IPS-18c (cell line): Measurements from ENCODE around the gene SMG9.
"Not testable (repeated sequence)": the region's sequence is repeated elsewhere in the genome, so short reads cannot be mapped to it uniquely, and the experiment has no call there.

Experiments used
- H3K4me3 ChIP-seq: 2 replicates; pipeline ENCODE4 v1.7.0; 2013; ENCODE audit warnings: low read depth, mild to moderate bottlenecking, low read length, moderate library complexity; ENCODE audit not compliant: insufficient read depth
- H3K9me3 ChIP-seq: one replicate; pipeline ENCODE4 v1.6.1; 2013; ENCODE audit warnings: mild to moderate bottlenecking, low read length, moderate library complexity; ENCODE audit not compliant: control insufficient read depth, insufficient read depth

Gene SMG9

DNA sequence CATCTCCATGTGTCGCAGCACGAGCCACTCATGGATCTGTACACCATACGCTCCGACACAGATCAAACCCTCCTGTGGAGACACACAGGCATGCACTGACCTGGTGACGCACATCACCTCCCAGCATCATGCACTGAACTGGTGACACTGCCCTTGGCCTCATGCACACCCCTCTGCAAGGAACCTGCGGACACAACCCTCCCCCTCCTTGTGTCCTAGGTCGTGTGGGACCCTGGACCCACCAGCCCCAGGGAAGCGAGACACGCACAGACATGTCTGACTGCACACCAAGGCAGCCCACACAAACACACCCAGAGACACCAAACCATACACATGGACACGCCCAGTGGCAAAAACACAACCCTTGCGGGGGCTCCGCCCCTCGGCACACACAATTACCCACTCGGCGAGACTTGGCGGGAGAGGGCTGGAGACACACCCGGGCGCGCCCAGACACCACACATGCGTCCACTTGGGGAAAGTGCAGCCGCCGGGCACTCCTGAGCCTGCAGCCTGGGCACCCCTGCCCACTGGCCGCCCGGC, 28.0 kb upstream of the SMG9 start:
- Histone ChIP-seq H3K4me3 (no peak overlapping the region), H3K9me3 (no peaks in the 10 kb centered on the region)

DNA sequence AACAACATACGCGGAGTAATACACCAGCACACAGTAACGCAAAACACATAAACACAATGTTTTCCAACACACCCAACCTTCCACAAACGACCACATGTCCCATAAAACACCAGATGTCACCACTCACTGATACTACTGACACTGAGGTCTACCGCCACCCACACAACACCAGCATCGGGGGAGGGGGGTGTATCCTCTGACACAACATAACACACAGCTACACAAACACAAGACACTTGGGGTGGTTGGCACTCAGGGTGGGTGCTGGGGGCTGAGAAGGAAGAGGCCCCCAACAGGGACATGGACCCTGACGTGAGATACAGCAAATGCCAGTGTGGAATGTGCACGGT, 27.5 kb upstream of the SMG9 start:
- H3K9me3 ChIP-seq: no peaks in the 10 kb centered on the region

DNA sequence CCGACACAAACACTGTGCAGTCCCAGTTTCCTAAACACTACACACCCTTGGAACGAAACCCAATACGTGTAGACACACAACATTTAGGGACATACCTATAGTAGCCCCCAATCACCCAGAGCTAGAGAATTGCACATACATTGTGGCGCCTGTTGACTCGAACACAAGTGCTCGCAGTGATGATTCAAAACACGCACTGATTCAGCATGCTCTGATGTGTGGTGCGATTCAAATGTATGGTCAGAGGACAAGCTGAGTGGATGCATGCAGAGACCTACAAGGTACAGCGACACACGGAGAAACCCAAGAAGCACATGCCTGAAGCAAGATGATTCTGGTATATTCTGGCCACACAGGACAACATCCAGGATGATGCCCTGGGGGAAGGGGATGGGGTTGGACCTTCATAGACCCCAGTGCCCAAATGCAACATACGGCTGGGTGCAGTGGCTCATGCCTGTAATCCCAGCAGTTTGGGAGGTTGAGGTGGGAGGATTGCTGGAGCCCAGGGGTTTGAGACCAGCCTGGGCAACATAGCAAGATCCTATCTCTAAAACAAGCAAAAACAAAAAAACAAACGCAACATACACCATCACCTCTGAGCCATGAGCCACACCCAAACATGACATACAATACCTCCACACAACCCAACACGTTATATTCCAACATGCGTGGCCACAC, 27.0 kb upstream of the SMG9 start:
- Histone ChIP-seq H3K4me3 (no peak overlapping the region), H3K9me3 (no peaks in the 10 kb centered on the region)

More for the DNA sequence above, 27.5 kb upstream of the SMG9 start:
- H3K4me3 ChIP-seq: no peak overlapping the region

DNA sequence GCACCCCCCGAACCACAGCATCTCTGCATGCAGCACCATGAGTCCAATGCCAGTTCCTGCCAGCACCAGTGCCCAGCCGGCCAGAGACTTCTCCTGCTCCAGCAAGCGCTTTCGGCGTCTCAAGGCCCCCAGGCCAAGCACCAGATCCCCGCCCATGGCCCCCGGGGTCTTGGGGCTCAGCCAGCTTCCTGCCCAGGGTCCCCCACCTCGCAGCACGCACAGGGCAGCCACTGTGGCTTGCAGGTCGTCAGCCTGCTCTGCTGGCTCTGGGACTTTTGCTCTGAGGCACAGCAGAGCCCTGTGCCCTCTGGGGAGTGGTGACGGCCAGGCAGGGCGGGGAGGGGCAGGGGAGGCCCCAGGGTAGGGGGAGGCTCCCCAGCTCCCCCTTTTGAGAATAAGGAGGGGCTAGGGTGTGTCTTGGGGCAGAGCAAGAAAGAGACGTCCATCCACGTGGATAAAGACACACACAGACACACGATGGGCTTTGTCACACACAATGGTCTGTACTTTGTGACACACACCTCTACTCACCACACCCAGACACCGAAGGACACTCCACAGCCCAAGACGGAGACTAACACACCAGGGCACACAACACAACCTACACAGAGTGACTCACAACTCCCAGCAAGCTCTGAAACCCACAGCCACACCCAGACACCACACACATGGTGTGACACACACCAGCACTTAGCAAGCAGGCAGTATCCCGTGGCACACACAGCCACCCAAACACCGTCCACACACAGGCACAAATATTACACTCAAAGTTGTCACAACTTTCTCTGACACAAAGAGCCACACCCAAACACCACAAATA, 26.2 kb upstream of the SMG9 start, which contains the start of gene KCNN4:
Gene KCNN4, minus strand, starts transcription at position 268 of the 820 bp plus-strand sequence. Its CDS starts 112 bp downstream, at position 156.
- H3K4me3 ChIP-seq: no peak within 1 kb of the TSS
- no peaks in the 10 kb centered on the region for H3K9me3 ChIP-seq

DNA sequence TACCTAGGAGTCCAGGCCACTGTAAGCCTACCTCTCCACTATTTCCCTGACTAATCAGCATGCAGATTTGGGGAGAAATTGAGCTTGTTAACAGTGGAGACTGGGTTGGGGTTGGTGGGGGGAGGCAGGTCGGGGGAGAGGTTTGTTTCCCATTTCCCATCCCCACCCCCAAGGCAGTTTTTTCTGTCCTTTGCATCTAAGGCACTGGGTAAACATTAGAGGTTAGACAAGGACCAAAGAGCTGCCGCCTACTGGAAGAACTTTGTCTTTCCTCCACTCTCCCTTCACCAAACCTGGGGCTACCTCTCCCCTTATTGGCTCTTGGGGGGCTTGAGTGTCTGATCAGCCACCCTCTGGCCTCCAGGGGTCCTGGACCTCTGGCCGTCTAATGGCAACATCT, 25.1 kb upstream of the SMG9 start:
- H3K9me3 ChIP-seq: no peaks in the 10 kb centered on the region
- H3K4me3 ChIP-seq: no peak overlapping the region

DNA sequence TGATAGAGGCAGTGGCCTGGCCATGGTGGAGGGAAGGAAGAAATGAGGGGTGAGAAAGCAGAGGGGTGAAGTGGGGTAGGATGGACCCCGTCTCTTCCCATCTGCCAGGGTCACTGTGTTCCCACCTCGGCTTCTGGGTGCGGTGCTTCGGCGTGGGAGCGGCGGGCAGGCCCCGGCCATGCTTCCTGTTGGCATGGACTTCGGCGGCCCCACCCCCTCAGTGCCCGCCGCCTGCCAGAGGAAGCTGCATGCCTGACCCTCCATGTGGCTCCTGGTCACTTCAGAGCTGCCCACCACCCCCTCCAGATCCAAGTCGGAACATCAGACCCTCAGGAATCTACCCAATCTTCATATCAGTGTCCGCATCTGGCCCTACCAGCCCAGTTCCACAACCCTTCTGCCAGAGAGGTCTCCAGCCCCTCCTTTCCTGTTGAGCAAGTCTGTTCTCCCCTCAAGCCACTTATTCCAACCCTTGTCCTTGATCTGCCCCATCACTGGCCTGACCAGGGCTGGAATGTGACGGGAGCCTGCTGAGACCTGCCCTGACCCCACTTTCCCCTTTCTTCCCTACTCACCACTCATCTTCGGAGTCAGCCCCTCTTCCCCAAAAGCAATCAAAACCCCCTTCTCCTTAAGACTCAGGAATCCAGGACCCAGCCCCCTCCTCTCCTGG, 24.5 kb upstream of the SMG9 start:
- Histone ChIP-seq H3K9me3 (no peaks in the 10 kb centered on the region), H3K4me3 (no peak overlapping the region)

DNA sequence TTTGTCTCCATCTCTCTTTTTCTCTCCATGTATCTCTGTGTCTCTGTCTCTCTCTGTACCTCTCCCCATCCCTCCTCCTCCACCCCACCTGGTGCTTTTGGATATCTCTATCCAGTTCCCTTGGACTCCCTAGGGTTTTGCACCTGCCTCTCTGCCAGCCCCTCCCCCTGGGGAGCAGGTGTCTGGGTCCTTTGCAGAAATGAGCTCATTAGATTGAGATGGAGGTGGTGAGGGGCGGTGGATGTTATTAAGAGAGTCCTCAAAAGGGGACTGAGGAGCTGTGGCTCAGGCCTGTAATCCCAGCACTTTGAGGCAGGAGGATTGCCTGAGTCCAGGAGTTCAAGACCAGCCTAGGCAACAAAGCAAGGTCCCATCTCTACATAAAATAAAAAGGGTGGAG, 23.9 kb upstream of the SMG9 start:
- Histone ChIP-seq H3K4me3 (no peak overlapping the region), H3K9me3 (no peaks in the 10 kb centered on the region)

DNA sequence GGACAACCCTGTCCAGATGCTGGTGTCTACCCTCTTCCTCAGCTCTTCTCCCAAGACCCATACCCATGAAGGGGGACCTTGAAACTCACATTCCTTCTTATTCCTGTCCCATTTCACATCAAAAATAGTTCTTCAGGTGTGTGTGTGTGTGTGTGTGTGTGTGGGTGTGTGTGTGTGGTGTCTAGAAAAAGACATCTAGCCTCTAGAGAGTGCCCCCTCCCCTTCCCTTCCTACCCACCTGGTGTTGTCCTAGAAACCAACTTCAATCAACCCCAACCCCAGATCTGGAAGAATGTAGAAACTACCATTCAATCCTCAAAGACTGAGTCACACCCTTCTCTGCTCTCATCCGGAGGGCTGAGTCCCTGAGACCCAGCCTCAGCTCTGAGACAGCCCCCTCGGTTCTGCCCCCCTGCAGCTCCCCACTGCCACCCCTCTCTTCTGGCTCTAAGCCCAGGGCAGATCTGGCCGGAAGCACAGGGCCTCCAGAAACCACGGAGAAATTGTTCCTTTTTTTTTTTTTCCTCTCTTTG, 22.5 kb upstream of the SMG9 start:
- Histone ChIP-seq H3K9me3 (no peaks in the 10 kb centered on the region), H3K4me3 (no peak overlapping the region)

DNA sequence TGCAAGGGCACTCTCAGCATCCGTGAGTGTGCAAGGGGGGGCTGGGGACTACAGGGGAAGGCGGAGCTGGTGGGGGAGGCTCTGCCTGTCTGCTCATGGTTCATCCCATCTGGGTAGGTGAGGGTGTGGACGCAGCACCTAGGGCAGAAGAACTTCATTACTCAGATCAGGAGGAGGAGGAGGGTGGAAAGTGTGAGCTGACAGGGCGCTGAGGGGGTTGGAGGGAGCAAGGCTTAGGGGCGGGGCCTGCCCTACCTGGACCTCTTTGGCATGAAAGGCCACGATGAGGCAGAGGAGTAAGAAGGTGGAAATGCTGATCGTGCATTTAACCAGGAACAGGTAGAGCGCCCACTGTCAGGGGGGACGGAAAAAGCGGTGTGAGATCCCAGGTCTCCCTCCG, 21.5 kb upstream of the SMG9 start:
- no peak overlapping the region for H3K4me3 ChIP-seq
- H3K9me3 ChIP-seq: no peaks in the 10 kb centered on the region

DNA sequence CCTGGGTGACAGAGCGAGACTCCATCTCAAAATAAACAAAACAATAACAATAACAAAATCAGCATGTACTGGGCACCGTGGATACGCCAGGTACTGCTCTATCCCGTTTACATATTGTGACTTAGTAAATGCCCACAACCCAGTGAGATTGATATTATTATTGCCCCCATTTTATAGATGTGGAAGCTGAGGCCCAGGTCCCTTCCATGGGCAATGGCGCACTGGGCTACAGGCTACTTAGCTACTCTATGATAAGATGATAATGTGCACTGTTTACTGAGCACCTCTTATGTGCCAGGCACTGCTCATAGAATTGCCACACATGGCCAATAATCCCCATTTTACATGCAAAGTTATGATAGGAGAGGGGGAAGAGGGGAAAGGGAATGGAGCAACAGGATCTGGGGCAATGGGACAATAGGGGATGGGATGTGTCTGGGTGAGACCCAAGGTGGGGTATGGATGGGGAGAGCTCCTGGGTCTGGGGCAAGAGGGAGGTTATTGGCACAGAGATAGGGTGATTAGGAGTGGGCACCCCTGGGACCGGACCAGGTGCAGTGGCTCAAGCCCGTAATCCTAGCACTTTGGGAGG, 20.6 kb upstream of the SMG9 start:
- Histone ChIP-seq H3K4me3 (no peak overlapping the region), H3K9me3 (no peaks in the 10 kb centered on the region)

DNA sequence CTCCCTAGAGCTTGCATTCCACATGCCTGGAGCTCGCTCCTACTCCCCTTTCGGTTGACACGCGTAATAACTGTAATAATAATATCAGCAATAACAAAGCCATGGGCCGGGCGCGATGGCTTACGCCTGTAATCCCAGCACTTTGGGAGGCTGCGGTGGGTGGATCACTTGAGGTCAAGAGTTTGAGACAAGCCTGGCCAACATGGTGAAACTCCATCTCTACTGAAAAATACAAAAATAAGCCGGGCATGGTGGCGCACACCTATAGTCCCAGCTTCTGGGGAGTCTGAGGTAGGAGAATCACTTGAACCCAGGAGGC, 20.1 kb upstream of the SMG9 start:
- not testable (repeated sequence) for H3K9me3 ChIP-seq, H3K4me3 ChIP-seq

DNA sequence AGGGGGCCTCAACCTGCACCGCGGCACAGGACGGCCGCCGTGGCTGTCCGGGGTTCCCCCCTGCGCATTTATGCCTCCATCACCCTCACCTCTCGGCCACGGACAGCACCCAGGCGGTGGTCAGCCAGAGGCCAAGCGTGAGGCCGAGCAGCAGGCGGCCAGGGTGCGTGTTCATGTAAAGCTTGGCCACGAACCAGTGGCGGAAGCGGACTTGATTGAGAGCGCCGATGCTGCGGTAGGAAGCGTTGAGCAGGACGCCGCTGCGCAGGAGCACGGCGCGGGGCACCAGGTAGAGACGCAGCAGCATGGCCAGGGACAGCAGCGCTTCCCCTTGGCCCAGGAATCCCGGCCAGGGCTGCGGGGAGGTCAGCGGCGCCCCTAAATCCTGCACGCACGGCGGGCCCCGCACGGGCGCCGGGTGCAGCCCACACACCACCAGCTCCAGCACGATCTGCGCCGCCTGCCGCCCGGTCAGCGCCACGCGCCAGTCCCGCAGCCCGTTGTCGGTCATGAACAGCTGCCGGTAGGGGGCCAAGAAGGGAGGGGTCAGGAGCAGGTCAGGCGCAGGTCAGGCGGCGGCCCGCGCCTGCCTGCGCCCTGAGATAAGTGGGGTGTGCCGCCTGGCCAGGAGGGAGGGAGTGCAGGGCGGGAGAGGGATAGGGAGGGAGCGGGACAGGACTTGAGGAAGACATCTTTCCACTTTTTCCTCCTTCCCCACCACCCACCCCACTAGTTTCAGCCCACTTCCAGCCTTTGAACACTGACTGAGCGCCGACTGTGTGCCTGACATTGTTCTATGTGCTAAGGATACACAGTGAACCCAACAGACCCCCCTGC, 19.6 kb upstream of the SMG9 start:
- Histone ChIP-seq H3K4me3 (peak overlapping the region; percentile 72), H3K9me3 (no peaks in the 10 kb centered on the region)

DNA sequence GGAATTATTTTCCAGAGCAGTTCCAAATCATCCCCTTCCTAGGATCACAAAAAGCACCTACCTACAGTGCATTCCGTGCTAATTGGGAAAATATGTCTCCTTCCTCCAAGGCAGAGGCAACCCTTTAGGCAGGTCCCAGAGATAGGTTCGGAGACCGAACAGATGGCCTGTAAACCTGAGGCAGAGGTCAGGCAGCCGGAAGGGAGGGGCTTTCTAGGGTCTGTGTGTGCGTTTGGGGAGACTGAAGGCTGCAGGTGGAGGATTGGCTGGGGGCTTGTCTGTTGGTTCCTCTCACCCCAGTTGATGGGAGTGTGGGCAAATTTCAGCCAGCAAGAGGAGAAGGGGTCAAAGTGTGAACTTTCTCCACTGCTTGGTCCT, 19.0 kb upstream of the SMG9 start:
- H3K4me3 ChIP-seq: peak overlapping the region; percentile 72
- no peaks in the 10 kb centered on the region for H3K9me3 ChIP-seq

DNA sequence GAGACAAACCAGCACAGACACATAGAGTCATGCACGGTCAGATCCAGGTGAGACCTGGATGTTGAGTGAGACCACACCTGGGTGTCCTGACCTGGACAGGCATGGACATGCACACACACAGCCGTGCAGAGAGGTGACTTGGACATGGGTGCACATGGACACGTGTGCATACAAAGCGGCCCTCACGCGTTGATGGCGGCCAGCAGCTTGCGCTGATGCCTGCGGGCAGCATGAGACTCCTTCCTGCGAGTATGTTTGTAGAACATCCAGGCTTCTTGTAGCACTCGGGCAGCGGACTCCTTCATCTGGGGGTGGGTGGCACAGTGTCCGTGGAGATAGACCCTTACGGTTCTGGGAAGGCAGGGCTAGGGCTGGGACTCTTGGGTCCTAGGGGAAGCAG, 14.5 kb upstream of the SMG9 start:
- H3K4me3 ChIP-seq: no peak overlapping the region

DNA sequence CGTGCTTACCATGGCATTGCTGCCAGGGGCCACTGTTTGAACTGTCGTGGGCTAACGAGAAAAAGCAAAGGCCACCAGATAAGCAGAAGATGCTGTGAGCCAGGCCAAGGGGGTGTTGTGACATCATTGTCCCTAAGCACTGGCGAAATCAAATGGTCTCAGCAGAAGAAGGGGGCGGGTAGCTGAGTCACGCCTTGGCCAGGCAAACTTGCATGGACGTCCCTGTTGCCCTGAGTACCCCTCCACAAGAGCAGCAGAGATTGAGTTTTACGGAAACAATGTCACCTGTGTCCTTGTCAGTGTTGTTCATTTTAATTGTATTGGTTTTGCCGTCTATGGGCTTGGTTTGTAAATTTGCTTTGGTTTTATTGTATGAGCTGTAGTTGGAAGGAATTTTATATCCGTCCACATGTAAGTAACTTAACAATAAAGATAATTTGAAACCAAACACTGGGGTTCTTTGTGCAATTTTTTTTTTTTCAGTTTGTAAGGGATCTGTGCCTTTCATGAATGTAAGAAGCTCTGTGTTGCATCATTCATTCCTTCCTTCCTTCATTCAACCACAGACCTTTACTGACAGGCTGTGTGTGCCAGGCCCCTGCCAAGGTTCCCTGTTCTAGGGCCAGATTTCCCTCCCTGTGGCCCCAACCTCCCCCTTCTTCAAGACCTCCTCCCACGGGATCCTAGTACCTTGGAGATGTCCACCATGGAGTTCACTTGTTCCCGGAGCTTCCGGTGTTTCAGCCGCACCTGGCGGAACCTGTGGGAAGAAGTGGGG, 13.7 kb upstream of the SMG9 start:
- H3K4me3 ChIP-seq: no peak overlapping the region
- no peaks in the 10 kb centered on the region for H3K9me3 ChIP-seq

More for the DNA sequence above, 14.5 kb upstream of the SMG9 start:
- no peaks in the 10 kb centered on the region for H3K9me3 ChIP-seq

DNA sequence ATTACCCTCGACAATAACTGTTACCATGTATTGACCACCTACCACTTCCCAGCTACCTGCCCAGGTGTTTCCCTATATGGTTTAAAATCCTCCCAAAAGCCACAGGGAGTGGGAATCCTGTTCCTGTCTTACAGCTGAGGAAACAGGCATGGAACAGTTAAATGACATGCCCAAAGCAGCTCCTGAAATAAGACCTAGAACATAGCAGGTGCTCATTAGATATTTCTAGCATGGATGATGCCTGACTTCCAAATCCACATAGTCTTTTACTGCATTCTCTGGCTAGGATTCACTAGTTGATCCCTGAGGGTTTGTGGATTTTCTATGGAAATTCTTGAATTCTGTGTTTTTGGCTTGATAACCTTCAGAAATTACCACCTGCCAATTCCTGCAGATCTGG, 13.1 kb upstream of the SMG9 start:
- no peak overlapping the region for H3K4me3 ChIP-seq
- H3K9me3 ChIP-seq: no peaks in the 10 kb centered on the region
